Activated CD8-positive, alpha-beta memory T cell treated with anti-CD3 and anti-CD28 coated beads for 4 hours (primary cell): ENCODE results near the gene ATP8B4.
"Not testable (repeated sequence)": the region's sequence is repeated elsewhere in the genome, so short reads cannot be mapped to it uniquely, and the experiment has no call there.

Source experiments
- DNase-seq, 2 donors: peaks; one replicate each; pipeline ENCODE4 v3.0.0-alpha.2; 2020; ENCODE audit warnings: low read depth in 2 of 2

ATP8B4 gene

GRCh38 chr15:50140983-50141382 lies 21.9 kb upstream of the ATP8B4 start:
- DNase-seq = no peak

GRCh38 chr15:50140098-50140497 lies 21.1 kb upstream of the ATP8B4 start:
- DNase-seq = no peak

GRCh38 chr15:50138391-50138790 lies 19.4 kb upstream of the ATP8B4 start:
- DNase-seq = no peak

GRCh38 chr15:50137893-50138292 lies 18.9 kb upstream of the ATP8B4 start:
- DNase-seq = no peak

GRCh38 chr15:50137330-50137761 lies 18.3 kb upstream of the ATP8B4 start:
- no peak for DNase-seq

GRCh38 chr15:50135031-50135551 lies 16.1 kb upstream of the ATP8B4 start:
- DNase-seq = no peak

GRCh38 chr15:50134524-50135024 lies 15.5 kb upstream of the ATP8B4 start:
- DNase-seq = no peak

- DNase-seq = not testable (repeated sequence)
These were observed 13.4 kb upstream of the ATP8B4 start for GRCh38 chr15:50132251-50132984.

GRCh38 chr15:50131617-50132016 lies 12.6 kb upstream of the ATP8B4 start:
- no peak for DNase-seq

- DNase-seq = no peak
These were observed 9.2 kb upstream of the ATP8B4 start for GRCh38 chr15:50128266-50128665.

- no peak for DNase-seq
These were observed 8.3 kb upstream of the ATP8B4 start for GRCh38 chr15:50127255-50127777.

- DNase-seq = no peak
These were observed 7.0 kb upstream of the ATP8B4 start for GRCh38 chr15:50126072-50126471.

- DNase-seq = no peak
These were observed 5.6 kb upstream of the ATP8B4 start for GRCh38 chr15:50124631-50125030.

GRCh38 chr15:50123861-50124557 lies 5.0 kb upstream of the ATP8B4 start:
- no peak for DNase-seq

GRCh38 chr15:50120729-50121128 lies 1.7 kb upstream of the ATP8B4 start:
- DNase-seq = no peak

GRCh38 chr15:50117431-50118027 lies 1.5 kb downstream of the ATP8B4 start:
- DNase-seq = no peak

GRCh38 chr15:50116477-50116876 lies 2.6 kb downstream of the ATP8B4 start:
- DNase-seq = no peak

GRCh38 chr15:50113992-50114780 lies 4.8 kb downstream of the ATP8B4 start:
- DNase-seq = no peak

GRCh38 chr15:50113187-50113505 lies 5.9 kb downstream of the ATP8B4 start:
- no peak for DNase-seq

- no peak for DNase-seq
These were observed 6.4 kb downstream of the ATP8B4 start for GRCh38 chr15:50112488-50113186.

- DNase-seq = no peak
These were observed 8.7 kb downstream of the ATP8B4 start for GRCh38 chr15:50110285-50110684.
